ENCODE data around the gene IL4R. TPM values are rescaled to one million over a fixed set of nuclear protein-coding genes. Genes with fewer than 3 reads are reported as not detected.
"Not testable (repeated sequence)": the region's sequence is repeated elsewhere in the genome, so short reads cannot be mapped to it uniquely, and the experiment has no call there.

Gene IL4R
- total RNA-seq, 1 donor from 2014 or later, result 12.0 TPM

DNA sequence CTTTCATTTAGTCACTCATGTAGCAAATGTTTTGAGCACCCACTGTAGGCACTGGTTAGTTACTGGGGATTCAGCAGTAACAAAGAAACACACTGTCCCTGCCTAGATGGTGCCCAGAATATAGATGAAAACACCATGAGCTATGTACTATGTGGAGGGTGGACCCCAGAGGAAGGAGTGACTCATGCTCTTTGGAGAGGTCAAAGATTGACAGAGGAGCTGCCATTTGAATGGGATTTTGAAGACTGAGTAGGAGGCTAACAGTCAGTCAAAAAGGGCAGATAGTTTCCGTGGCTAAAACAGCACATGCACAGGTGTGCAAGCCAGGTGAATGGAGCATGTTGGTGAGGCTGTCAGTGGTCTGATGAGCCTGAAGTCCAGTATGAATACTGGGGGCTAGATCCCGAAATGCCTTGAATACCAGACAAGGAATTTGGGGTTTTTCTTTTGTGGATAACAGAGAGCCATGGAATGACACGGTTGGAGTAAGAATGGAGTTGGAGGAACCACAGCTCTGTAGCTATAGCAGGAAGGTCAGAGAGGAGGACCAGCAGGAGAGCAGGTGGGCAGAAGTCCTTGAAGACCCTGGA lies 94.3 kb downstream of the IL4R start:
- peaks cover under 1% of the 10 kb centered on the region for H3K4me1 ChIP-seq
- H3K36me3 ChIP-seq, result no peaks in the 10 kb centered on the region
- H3K4me3 ChIP-seq, result no peak overlapping the region
- no peak overlapping the region for H3K27ac ChIP-seq (replicated peaks)
- TF ChIP-seq, protein P1, sequence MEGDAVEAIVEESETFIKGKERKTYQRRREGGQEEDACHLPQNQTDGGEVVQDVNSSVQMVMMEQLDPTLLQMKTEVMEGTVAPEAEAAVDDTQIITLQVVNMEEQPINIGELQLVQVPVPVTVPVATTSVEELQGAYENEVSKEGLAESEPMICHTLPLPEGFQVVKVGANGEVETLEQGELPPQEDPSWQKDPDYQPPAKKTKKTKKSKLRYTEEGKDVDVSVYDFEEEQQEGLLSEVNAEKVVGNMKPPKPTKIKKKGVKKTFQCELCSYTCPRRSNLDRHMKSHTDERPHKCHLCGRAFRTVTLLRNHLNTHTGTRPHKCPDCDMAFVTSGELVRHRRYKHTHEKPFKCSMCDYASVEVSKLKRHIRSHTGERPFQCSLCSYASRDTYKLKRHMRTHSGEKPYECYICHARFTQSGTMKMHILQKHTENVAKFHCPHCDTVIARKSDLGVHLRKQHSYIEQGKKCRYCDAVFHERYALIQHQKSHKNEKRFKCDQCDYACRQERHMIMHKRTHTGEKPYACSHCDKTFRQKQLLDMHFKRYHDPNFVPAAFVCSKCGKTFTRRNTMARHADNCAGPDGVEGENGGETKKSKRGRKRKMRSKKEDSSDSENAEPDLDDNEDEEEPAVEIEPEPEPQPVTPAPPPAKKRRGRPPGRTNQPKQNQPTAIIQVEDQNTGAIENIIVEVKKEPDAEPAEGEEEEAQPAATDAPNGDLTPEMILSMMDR (IDR thresholded peaks at IDR 0.05; ENCODE audit: borderline replicate concordance), result no peak
- DNase-seq, result no peak
- intact Hi-C loops (cut with micrococcal nuclease), result no loop called here
- H3K27me3 ChIP-seq (ENCODE audit: low read depth), result peaks cover 47% of the 10 kb centered on the region
- H3K9me3 ChIP-seq (replicated peaks), result peaks cover 39% of the 10 kb centered on the region

DNA sequence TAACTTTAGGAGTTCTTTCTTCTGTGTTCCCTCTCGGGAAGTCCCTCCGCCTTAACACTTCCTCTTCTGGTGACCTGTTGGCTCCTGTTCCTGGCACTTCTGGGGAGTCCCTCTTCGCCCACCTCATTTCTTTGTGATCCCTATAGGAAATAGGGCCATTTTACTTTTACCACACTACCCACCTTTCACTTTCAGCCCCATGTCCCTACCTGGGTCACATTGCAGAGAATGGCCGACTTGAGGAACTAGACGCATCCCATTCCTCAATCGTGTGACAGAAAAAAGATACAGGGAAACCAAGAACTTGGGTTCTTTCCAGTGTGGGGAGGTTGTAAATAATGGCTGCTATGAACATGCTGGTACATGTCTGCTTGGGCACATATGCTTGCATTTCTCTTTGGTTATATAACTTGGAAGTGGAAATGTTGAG lies 94.8 kb downstream of the IL4R start:
- Histone ChIP-seq H3K9me3 (replicated peaks) (peaks cover 44% of the 10 kb centered on the region), H3K36me3 (no peaks in the 10 kb centered on the region)
- TF ChIP-seq, protein P1 (IDR thresholded peaks at IDR 0.05; ENCODE audit: borderline replicate concordance), result no peak

DNA sequence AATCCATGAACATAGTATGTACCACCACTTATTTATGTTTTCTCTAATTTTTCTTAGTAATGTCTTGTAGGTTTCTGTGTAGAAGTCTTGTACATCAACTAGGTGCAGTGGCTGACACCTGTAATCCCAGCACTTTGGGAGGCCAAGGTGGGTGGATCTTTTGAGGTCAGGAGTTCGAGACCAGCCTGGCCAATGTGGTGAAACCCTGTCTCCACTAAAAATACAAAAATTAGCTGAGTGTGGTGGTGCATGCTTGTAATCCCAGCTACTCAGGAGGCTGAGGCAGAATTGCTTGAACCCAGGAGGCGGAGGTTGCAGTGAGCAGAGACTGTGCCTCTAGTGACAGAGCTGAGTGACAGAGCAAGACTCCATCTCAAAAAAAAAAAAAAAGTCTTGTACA lies 96.2 kb downstream of the IL4R start:
- not testable (repeated sequence) for DNase-seq, H3K36me3 ChIP-seq

More for the DNA sequence above, 94.8 kb downstream of the IL4R start:
- no peak overlapping the region for H3K4me3 ChIP-seq
- H3K27ac ChIP-seq (replicated peaks), result no peak overlapping the region
- H3K4me1 ChIP-seq, result no peaks in the 10 kb centered on the region
- H3K27me3 ChIP-seq (ENCODE audit: low read depth), result peaks cover 41% of the 10 kb centered on the region
- DNase-seq, result no peak
- intact Hi-C loops (cut with micrococcal nuclease), result no loop called here

DNA sequence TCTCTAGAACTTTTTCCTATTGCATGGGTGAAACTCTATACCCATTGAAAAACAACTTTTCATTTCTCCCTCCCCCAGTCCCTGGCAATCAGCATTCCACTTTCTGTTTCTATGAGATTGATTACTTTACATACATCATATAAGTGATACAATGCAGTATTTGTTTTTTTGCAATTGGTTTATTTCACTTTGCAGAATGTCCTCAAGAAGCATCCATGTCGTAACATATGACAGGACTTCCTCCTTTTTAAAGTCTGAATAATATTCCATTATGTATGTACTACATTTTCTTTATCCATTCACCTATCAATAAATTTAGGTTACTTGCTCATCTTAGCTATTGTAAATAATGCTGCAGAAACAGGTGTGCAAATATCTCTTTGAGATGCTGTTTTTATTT lies 97.0 kb downstream of the IL4R start:
- Histone ChIP-seq H3K4me1 (no peaks in the 10 kb centered on the region), H3K9me3 (replicated peaks) (peaks cover 45% of the 10 kb centered on the region), H3K27ac (replicated peaks) (no peak overlapping the region), H3K36me3 (no peaks in the 10 kb centered on the region), H3K27me3 (ENCODE audit: low read depth) (peaks cover 20% of the 10 kb centered on the region), H3K4me3 (no peak overlapping the region)
- DNase-seq, result no peak
- TF ChIP-seq, protein P1 (IDR thresholded peaks at IDR 0.05; ENCODE audit: borderline replicate concordance), result no peak
- intact Hi-C loops (cut with micrococcal nuclease), result no loop called here

More for the DNA sequence above, 96.2 kb downstream of the IL4R start:
- H3K4me1 ChIP-seq; H3K4me3 ChIP-seq; H3K27ac ChIP-seq (replicated peaks); intact Hi-C loops (cut with micrococcal nuclease): not testable (repeated sequence)
- peaks cover 28% of the 10 kb centered on the region for H3K27me3 ChIP-seq (ENCODE audit: low read depth)
- peaks cover 45% of the 10 kb centered on the region for H3K9me3 ChIP-seq (replicated peaks)

DNA sequence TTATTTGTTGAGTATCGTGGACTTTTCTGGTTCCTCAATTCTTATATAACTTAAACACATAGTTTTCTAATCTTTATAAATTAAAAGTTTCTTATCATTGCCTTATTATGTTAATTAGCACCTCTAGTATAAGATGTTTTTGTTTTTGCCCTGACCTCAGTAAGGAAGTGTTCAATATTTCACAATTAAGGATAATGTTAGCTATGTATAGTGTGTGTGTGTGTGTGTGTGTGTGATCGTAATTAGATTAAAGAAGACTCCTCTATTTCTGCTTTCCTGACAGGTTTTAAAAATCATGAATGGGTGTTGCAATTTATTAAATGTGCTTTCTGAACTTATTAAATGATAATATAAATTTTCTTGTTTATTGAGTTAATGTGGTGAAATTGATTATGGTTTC lies 100.2 kb downstream of the IL4R start:
- H3K9me3 ChIP-seq (replicated peaks), result peaks cover 45% of the 10 kb centered on the region
- intact Hi-C loops (cut with micrococcal nuclease), result no loop called here
- no peaks in the 10 kb centered on the region for H3K27me3 ChIP-seq (ENCODE audit: low read depth)
- H3K27ac ChIP-seq (replicated peaks), result no peak overlapping the region
- H3K4me3 ChIP-seq, result no peak overlapping the region
- H3K36me3 ChIP-seq, result no peaks in the 10 kb centered on the region
- TF ChIP-seq, protein P1 (IDR thresholded peaks at IDR 0.05; ENCODE audit: borderline replicate concordance), result no peak
- H3K4me1 ChIP-seq, result no peaks in the 10 kb centered on the region
- no peak for DNase-seq

Other genes with a start within 250 kb of the IL4R start
- not detected for gene C16orf82, start 247.0 kb upstream of the IL4R start, total RNA-seq
- 3.2 TPM for gene KDM8, start 110.4 kb upstream of the IL4R start, total RNA-seq
- gene NSMCE1, start 45.2 kb upstream of the IL4R start, total RNA-seq, result 38.6 TPM
- 0.05 TPM for gene IL21R, start 88.2 kb downstream of the IL4R start, total RNA-seq
- 46.9 TPM for gene GTF3C1, start 235.9 kb downstream of the IL4R start, total RNA-seq
- 12.0 TPM for gene KATNIP, start 236.2 kb downstream of the IL4R start, total RNA-seq